GM12878 (cell line): ENCODE results near the gene SV2A. TPM values are rescaled to one million over a fixed set of nuclear protein-coding genes. Genes with fewer than 3 reads are reported as not detected.

Experiments used
- ASH2L ChIP-seq: fragments of 300-600, 200-600 bp; sonication (generic); IDR thresholded peaks from 2 replicates; pipeline ENCODE4 v1.6.1; 2017; ENCODE audit warnings: low read depth, mild to moderate bottlenecking, borderline replicate concordance
- BCLAF1 ChIP-seq: fragments of 450-650 bp; IDR thresholded peaks from 2 replicates; pipeline ENCODE4 v1.6.1; 2017; ENCODE audit warnings: antibody characterized with exemption, mild to moderate bottlenecking, moderate library complexity
- E2F4 ChIP-seq: IDR thresholded peaks from 2 replicates; pipeline ENCODE4 v1.6.1; 2012; ENCODE audit warnings: low read depth, low read length, improper control_type of control experiment
- E2F8 ChIP-seq: fragments of 450-650 bp; IDR thresholded peaks from 2 replicates; pipeline ENCODE4 v1.6.1; 2018; ENCODE audit warnings: mild to moderate bottlenecking, low read depth, moderate library complexity; ENCODE audit not compliant: partially characterized antibody
- EGR1 ChIP-seq, 2 experiments: IDR thresholded peaks; 1 replicate in 1 of 2; 2 replicates in 1 of 2; pipeline ENCODE4 v1.6.1; 2011 to 2012; ENCODE audit warnings: low read depth in 2 of 2, low read length in 2 of 2, borderline replicate concordance in 1 of 2, mild to moderate bottlenecking in 1 of 2, moderate library complexity in 1 of 2
- FOXK2 ChIP-seq: fragments of 450-650 bp; IDR thresholded peaks from 2 replicates; pipeline ENCODE4 v1.6.1; 2017; ENCODE audit warnings: mild to moderate bottlenecking, moderate library complexity
- FOXM1 ChIP-seq: IDR thresholded peaks from 2 replicates; pipeline ENCODE4 v1.6.1; 2012; ENCODE audit warnings: low read depth, mild to moderate bottlenecking, inconsistent platforms, low read length, moderate library complexity
- MEF2A ChIP-seq: IDR thresholded peaks from 2 replicates; pipeline ENCODE4 v1.6.1; 2011; ENCODE audit warnings: low read depth, mild to moderate bottlenecking, low read length, moderate library complexity; ENCODE audit not compliant: insufficient read depth
- NRF1 ChIP-seq: conservative IDR thresholded peaks from 2 replicates; pipeline ENCODE4 v1.6.1; 2011; ENCODE audit warnings: mild to moderate bottlenecking, low read depth, low read length, improper control_type of control experiment
- PBX3 ChIP-seq: IDR thresholded peaks from 2 replicates; pipeline ENCODE4 v1.6.1; 2011; ENCODE audit warnings: mild to moderate bottlenecking, low read depth, low read length, moderate library complexity; ENCODE audit not compliant: insufficient replicate concordance
- POU2F2 ChIP-seq: IDR thresholded peaks from 3 replicates; pipeline ENCODE4 v1.6.1; 2011; ENCODE audit warnings: low read depth, mild to moderate bottlenecking, low read length, borderline replicate concordance
- SUPT20H ChIP-seq: IDR thresholded peaks from 2 replicates; pipeline ENCODE4 v1.6.1; 2011; ENCODE audit warnings: low read depth, mild to moderate bottlenecking, low read length, moderate library complexity, borderline replicate concordance; ENCODE audit not compliant: control insufficient read depth
- TARDBP ChIP-seq: IDR thresholded peaks from 2 replicates; pipeline ENCODE4 v1.6.1; 2016; ENCODE audit warnings: borderline replicate concordance
- TCF3 ChIP-seq: IDR thresholded peaks from 2 replicates; pipeline ENCODE4 v1.6.1; 2012; ENCODE audit warnings: low read depth, mild to moderate bottlenecking, low read length, borderline replicate concordance; ENCODE audit not compliant: insufficient read depth
- ZNF592 ChIP-seq: fragments of 450-650 bp; IDR thresholded peaks from 2 replicates; pipeline ENCODE4 v1.6.1; 2017; ENCODE audit warnings: mild to moderate bottlenecking, moderate library complexity
- polyA plus RNA-seq, 11 experiments: library from polyadenylated mRNA; depleted of rRNA in 4 of 11; unstranded in 6 of 11; stranded (reverse) in 5 of 11; fragments of >200 nt; fragmentation: Nextera tagmentation in 4 of 11; fragmentation: Illumina TruSeq in 1 of 11; extraction: Ambion mirVana in 4 of 11; extraction: Trizol in 1 of 11; gene quantifications; 1 replicate in 1 of 11; 2 replicates in 10 of 11; pipeline versions ENCODE4 v1.2.1 to v1.2.3, GENCODE V29; 2011 to 2016; ENCODE audit warnings: inconsistent platforms in 2 of 11, missing spikeins in 2 of 11, low read depth in 1 of 11
- total RNA-seq, 4 experiments: library from RNA; depleted of rRNA in 3 of 4; stranded (reverse); fragments of >200 nt in 3 of 4; fragmentation: Illumina TruSeq in 1 of 4; extraction: Trizol in 1 of 4; gene quantifications; 2 replicates each; pipeline versions ENCODE4 v1.2.1 to v1.2.3, GENCODE V29; 2013 to 2021

The SV2A gene
- total and polyA plus RNA-seq, 10 of the 15 experiments (the other 5 are each of a cell fraction or from before 2014, with no cell fraction given), result 0.39 to 11.6 (median 5.4) TPM

GRCh38 chr1:149887456-149888246 lies 30.0 kb downstream of the SV2A start (continued):
- peak; percentile 79 for TF ChIP-seq BCLAF1
- TF ChIP-seq FOXK2, result no peak
- no peak for TF ChIP-seq E2F8
- peak; percentile 98 for TF ChIP-seq POU2F2
- TF ChIP-seq PBX3, result no peak
- peak; percentile 71 for TF ChIP-seq TCF3
- TF ChIP-seq ASH2L, result no peak
- no peak for TF ChIP-seq TARDBP
- TF ChIP-seq NRF1, result no peak
- TF ChIP-seq FOXM1, result no peak; the same call in 1 of the 2 replicates
- no peak for TF ChIP-seq SUPT20H
- TF ChIP-seq E2F4, result no peak
- TF ChIP-seq ZNF592, result no peak
- TF ChIP-seq EGR1 (IDR thresholded peaks at IDR 0.05; ENCODE audit: borderline replicate concordance in 1 of 2, low read depth in 2 of 2, low read length in 2 of 2), result 0 out of 3 replicates have a peak, but pooled peaks of 1 of the 2 experiments have one; percentile 28
- TF ChIP-seq MEF2A, result no peak
